ENCODE measurements around the gene JARID2. TPM values are rescaled to one million over a fixed set of nuclear protein-coding genes. Genes with fewer than 3 reads are reported as not detected.

Gene JARID2
- total and polyA plus RNA-seq, 4 donors: 3.8 to 14.8 (median 12.0) TPM

GRCh38 chr6:15510536-15511247 lies 264.8 kb downstream of the JARID2 start:
- no peak overlapping the region for H3K27ac ChIP-seq (ENCODE audit: low read depth in 1 of 2, low read length in 1 of 2)
- WGBS, 2 donors: 86 to 91% methylated on average over 16 of the region's 16 CpGs
- peaks cover 0 to 50% (median 26%) of the 10 kb centered on the region in 4 donors for H3K36me3 ChIP-seq (ENCODE audit: control insufficient read depth in 4 of 4, insufficient read depth in 4 of 4, low read length in 4 of 4)
- no peak overlapping the region for H3K4me3 ChIP-seq
- no peaks in the 10 kb centered on the region for H3K9me3 ChIP-seq (ENCODE audit: control insufficient read depth in 4 of 4, insufficient read depth in 3 of 4, low read length in 3 of 4)
- peaks cover 0 to 7% (median 3%) of the 10 kb centered on the region in 5 donors for H3K4me1 ChIP-seq (ENCODE audit: control insufficient read depth in 5 of 5, insufficient read depth in 5 of 5, low read length in 5 of 5)
- H3K9ac ChIP-seq (ENCODE audit: insufficient read depth in 1 of 2, low read length in 2 of 2): no peak overlapping the region
- TF ChIP-seq, protein P1, sequence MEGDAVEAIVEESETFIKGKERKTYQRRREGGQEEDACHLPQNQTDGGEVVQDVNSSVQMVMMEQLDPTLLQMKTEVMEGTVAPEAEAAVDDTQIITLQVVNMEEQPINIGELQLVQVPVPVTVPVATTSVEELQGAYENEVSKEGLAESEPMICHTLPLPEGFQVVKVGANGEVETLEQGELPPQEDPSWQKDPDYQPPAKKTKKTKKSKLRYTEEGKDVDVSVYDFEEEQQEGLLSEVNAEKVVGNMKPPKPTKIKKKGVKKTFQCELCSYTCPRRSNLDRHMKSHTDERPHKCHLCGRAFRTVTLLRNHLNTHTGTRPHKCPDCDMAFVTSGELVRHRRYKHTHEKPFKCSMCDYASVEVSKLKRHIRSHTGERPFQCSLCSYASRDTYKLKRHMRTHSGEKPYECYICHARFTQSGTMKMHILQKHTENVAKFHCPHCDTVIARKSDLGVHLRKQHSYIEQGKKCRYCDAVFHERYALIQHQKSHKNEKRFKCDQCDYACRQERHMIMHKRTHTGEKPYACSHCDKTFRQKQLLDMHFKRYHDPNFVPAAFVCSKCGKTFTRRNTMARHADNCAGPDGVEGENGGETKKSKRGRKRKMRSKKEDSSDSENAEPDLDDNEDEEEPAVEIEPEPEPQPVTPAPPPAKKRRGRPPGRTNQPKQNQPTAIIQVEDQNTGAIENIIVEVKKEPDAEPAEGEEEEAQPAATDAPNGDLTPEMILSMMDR (IDR thresholded peaks at IDR 0.05; ENCODE audit: control extremely low read depth, extremely low read depth): no peak
- ATAC-seq (ENCODE audit: insufficient read depth, low FRiP score) (no peak), DNase-seq (no peak)
- no peaks in the 10 kb centered on the region for H3K27me3 ChIP-seq (ENCODE audit: control insufficient read depth in 3 of 3, insufficient read depth in 3 of 3, low read length in 2 of 3)

DNA sequence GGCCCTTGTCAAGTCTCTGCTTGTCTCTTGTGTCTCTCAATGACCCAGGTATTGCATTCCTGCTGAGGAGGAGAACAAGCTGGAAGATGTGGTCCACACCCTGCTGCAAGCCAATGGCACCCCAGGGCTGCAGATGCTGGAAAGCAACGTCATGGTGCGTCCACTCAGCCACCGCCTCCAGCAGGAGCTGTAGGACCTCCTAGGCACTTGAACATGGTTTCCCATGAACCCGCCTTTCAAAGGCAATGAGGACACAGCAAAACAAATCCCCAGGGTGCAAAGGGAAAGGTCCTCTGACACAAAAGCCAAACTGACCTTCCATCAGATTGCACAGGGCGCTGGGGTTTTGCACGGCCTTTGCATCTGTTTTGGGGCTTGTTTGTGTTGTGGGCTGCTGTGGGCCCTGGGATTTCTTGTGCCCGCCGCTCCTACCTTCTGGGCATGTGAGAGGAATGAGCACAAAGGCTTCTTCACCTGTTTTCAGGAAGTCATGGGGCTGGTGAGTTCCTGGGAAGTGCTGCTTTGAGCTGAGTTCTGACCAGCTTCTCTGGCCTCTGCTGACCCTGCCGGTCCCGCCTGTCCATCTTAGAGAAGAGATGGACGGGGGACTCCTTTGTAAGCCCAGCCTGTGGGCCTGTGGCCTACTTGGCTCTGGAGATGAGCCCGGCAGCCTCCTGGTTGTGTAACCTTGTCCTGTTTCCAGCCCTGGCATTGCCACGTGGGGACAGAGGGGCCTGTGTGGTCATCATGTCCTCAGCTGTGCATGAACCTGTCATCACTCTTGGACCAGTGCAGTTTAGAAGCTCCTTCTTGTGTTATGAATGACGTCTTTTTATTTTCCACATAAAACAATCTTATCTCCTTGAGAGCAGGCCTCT lies 265.6 kb downstream of the JARID2 start:
- ATAC-seq (ENCODE audit: insufficient read depth, low FRiP score) (no peak), DNase-seq (no peak)
- Histone ChIP-seq H3K4me1 (ENCODE audit: control insufficient read depth in 5 of 5, insufficient read depth in 5 of 5, low read length in 5 of 5) (peaks cover 0 to 6% (median 0%) of the 10 kb centered on the region in 5 donors), H3K27me3 (ENCODE audit: control insufficient read depth in 3 of 3, insufficient read depth in 3 of 3, low read length in 2 of 3) (no peaks in the 10 kb centered on the region), H3K9me3 (ENCODE audit: control insufficient read depth in 4 of 4, insufficient read depth in 3 of 4, low read length in 3 of 4) (no peaks in the 10 kb centered on the region), H3K4me3 (no peak overlapping the region), H3K36me3 (ENCODE audit: control insufficient read depth in 4 of 4, insufficient read depth in 4 of 4, low read length in 4 of 4) (peaks cover 0 to 50% (median 28%) of the 10 kb centered on the region in 4 donors), H3K27ac (ENCODE audit: low read depth in 1 of 2, low read length in 1 of 2) (peak overlapping the region in 1 of 2 donors; percentile 63), H3K9ac (ENCODE audit: insufficient read depth in 1 of 2, low read length in 2 of 2) (no peak overlapping the region)
- TF ChIP-seq, protein P1 (IDR thresholded peaks at IDR 0.05; ENCODE audit: control extremely low read depth, extremely low read depth): no peak
- 83 to 90% methylated on average over 14 of the region's 14 CpGs for WGBS, 2 donors

DNA sequence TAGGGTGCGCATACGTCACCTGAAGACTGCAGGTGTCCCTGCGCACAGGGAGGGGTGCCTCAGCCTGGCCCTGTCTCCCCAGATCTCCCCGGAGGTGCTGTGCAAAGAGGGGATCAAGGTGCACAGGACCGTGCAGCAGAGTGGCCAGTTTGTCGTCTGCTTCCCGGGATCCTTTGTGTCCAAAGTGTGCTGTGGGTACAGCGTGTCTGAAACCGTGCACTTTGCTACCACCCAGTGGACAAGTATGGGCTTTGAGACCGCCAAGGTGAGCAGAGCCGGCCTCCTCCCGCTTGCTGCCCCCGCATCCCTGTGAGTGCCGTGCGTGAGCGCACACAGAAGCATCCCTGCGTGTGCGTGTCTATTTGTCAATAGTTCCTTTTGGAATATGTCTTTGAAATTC lies 266.3 kb downstream of the JARID2 start:
- ATAC-seq (ENCODE audit: insufficient read depth, low FRiP score) (no peak), DNase-seq (peak in 1 of 3 donors; percentile 35)
- TF ChIP-seq, protein P1 (IDR thresholded peaks at IDR 0.05; ENCODE audit: control extremely low read depth, extremely low read depth): no peak
- Histone ChIP-seq H3K9me3 (ENCODE audit: control insufficient read depth in 4 of 4, insufficient read depth in 3 of 4, low read length in 3 of 4) (no peaks in the 10 kb centered on the region), H3K36me3 (ENCODE audit: control insufficient read depth in 4 of 4, insufficient read depth in 4 of 4, low read length in 4 of 4) (peaks cover 0 to 47% (median 26%) of the 10 kb centered on the region in 4 donors), H3K9ac (ENCODE audit: insufficient read depth in 1 of 2, low read length in 2 of 2) (no peak overlapping the region), H3K4me3 (no peak overlapping the region), H3K27me3 (ENCODE audit: control insufficient read depth in 3 of 3, insufficient read depth in 3 of 3, low read length in 2 of 3) (no peaks in the 10 kb centered on the region), H3K27ac (ENCODE audit: low read depth in 1 of 2, low read length in 1 of 2) (peak overlapping the region in 1 of 2 donors; percentile 63), H3K4me1 (ENCODE audit: control insufficient read depth in 5 of 5, insufficient read depth in 5 of 5, low read length in 5 of 5) (peaks cover 0 to 6% (median 0%) of the 10 kb centered on the region in 5 donors)
- 93 to 94% methylated on average over 18 of the region's 18 CpGs for WGBS, 2 donors
